Aorta (tissue), 5 donors: ENCODE data around the gene GRK2. TPM values are rescaled to one million over a fixed set of nuclear protein-coding genes. Genes with fewer than 3 reads are reported as not detected.

ENCODE experiments used
- ATAC-seq: fragments of 200-7000 bp; cut with Tn5 transposase; one replicate; pipeline ENCODE4 v1.9.1; 2022; ENCODE audit warnings: moderate library complexity; ENCODE audit not compliant: low FRiP score
- DNase-seq, 2 donors: peaks; one replicate each; pipeline ENCODE4 v3.0.0-alpha.2; 2020
- H3K27ac ChIP-seq, 2 donors: one replicate each; pipeline ENCODE4 v1.5.1; 2013; ENCODE audit warnings: low read length in 2 of 2, mild to moderate bottlenecking in 2 of 2, moderate library complexity in 2 of 2, control low read depth in 1 of 2, inconsistent platforms in 1 of 2, low read depth in 1 of 2
- H3K27me3 ChIP-seq, 2 donors: one replicate each; pipeline ENCODE4 v1.6.1; 2013; ENCODE audit warnings: control low read depth in 1 of 2, low read length in 1 of 2, mild to moderate bottlenecking in 1 of 2, moderate library complexity in 1 of 2; ENCODE audit not compliant: insufficient read depth in 2 of 2, control insufficient read depth in 1 of 2
- H3K36me3 ChIP-seq, 2 donors: one replicate each; pipeline ENCODE4 v1.6.1; 2013; ENCODE audit warnings: control low read depth in 1 of 2, low read length in 1 of 2, mild to moderate bottlenecking in 1 of 2; ENCODE audit not compliant: insufficient read depth in 2 of 2, control insufficient read depth in 1 of 2
- H3K4me1 ChIP-seq, 2 donors: one replicate each; pipeline ENCODE4 v1.6.1; 2013; ENCODE audit warnings: low read length in 2 of 2, control low read depth in 1 of 2, mild to moderate bottlenecking in 1 of 2, moderate library complexity in 1 of 2; ENCODE audit not compliant: insufficient read depth in 2 of 2, control insufficient read depth in 1 of 2
- H3K4me3 ChIP-seq, 2 donors: one replicate each; pipeline ENCODE4 v1.5.1; 2013; ENCODE audit warnings: low read length in 2 of 2, control low read depth in 1 of 2, mild to moderate bottlenecking in 1 of 2
- H3K9me3 ChIP-seq: one replicate; pipeline ENCODE4 v1.6.1; 2013; ENCODE audit warnings: mild to moderate bottlenecking, low read length; ENCODE audit not compliant: control insufficient read depth
- WGBS, 2 donors: extraction: QIAGEN DNeasy Blood & Tissue Kit; methylation state at CpG; one replicate each; pipeline ENCODE4 v1.1.7; 2013; 5-methylcytosine and 5-hydroxymethylcytosine counted together
- intact Hi-C, 2 donors: fragments of 100-400 bp; cut with DNase I; formaldehyde crosslinking; loops; one replicate each; pipeline versions ENCODE4 v1.14.2 to v1.15.0; 2022
- polyA plus RNA-seq, 2 donors: library from polyadenylated mRNA; stranded (reverse); fragments of 200-250 nt; gene quantifications; one replicate each; pipeline ENCODE4 v1.2.3, GENCODE V29; 2013
- total RNA-seq, 2 donors: library from RNA; stranded (reverse); fragmentation: NEBNext Ultra II Directional; extraction: Animal tissue kit (Norgen Biotek cat#: 25700); gene quantifications; one replicate each; pipeline ENCODE4 v1.2.1, GENCODE V29; 2021
- donor health status: healthy with polysubstance abuse.
- donor health status: Bipolar disorder and iron deficiency.
- donor health status: DM: no; HTN: no; CAD: no.
- donor health status: DM: no; HTN: no; CAD: no.
- donor health status: DM: yes; HTN: yes; CAD: no.

GRK2 gene
- total and polyA plus RNA-seq, 4 donors: 29.3 to 77.6 (median 53.7) TPM

GRCh38 chr11:67306769-67307544, 40.7 kb downstream of the GRK2 start:
- intact Hi-C loops: no loop called here
- peak in 1 of 2 donors; percentile 60 for DNase-seq
- Histone ChIP-seq H3K27me3 (no peaks in the 10 kb centered on the region), H3K36me3 (no peaks in the 10 kb centered on the region), H3K27ac (no peak overlapping the region), H3K4me1 (no peaks in the 10 kb centered on the region), H3K4me3 (no peak overlapping the region), H3K9me3 (no peaks in the 10 kb centered on the region)
- ATAC-seq: no peak
- 90 to 91% methylated on average over 19 of the region's 19 CpGs for WGBS, 2 donors

DNA sequence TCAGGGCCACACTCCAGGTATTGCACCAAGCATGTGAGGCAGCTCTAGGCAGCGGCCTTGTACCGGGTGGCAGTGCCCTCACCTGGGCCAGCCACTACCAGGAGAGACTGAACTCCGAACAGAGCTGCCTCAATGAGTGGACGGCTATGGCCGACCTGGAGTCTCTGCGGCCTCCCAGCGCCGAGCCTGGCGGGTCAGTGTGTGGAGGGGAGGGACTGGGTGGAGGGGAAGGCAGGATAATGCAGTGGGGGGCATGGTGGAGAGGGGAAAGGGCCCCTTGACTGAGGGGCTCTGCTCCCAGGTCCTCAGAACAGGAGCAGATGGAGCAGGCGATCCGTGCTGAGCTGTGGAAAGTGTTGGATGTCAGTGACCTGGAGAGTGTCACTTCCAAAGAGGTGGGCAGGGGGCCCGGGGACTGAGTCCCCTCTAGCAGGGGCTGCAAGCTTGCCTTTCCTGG, 41.3 kb downstream of the GRK2 start:
- no peaks in the 10 kb centered on the region for H3K4me1 ChIP-seq
- 83 to 85% methylated on average over 12 of the region's 12 CpGs for WGBS, 2 donors
- intact Hi-C loops: no loop called here
- no peaks in the 10 kb centered on the region for H3K9me3 ChIP-seq
- H3K36me3 ChIP-seq: no peaks in the 10 kb centered on the region
- ATAC-seq: no peak
- H3K27ac ChIP-seq: no peak overlapping the region
- DNase-seq: peak in 1 of 2 donors; percentile 59
- H3K4me3 ChIP-seq: no peak overlapping the region
- H3K27me3 ChIP-seq: no peaks in the 10 kb centered on the region

DNA sequence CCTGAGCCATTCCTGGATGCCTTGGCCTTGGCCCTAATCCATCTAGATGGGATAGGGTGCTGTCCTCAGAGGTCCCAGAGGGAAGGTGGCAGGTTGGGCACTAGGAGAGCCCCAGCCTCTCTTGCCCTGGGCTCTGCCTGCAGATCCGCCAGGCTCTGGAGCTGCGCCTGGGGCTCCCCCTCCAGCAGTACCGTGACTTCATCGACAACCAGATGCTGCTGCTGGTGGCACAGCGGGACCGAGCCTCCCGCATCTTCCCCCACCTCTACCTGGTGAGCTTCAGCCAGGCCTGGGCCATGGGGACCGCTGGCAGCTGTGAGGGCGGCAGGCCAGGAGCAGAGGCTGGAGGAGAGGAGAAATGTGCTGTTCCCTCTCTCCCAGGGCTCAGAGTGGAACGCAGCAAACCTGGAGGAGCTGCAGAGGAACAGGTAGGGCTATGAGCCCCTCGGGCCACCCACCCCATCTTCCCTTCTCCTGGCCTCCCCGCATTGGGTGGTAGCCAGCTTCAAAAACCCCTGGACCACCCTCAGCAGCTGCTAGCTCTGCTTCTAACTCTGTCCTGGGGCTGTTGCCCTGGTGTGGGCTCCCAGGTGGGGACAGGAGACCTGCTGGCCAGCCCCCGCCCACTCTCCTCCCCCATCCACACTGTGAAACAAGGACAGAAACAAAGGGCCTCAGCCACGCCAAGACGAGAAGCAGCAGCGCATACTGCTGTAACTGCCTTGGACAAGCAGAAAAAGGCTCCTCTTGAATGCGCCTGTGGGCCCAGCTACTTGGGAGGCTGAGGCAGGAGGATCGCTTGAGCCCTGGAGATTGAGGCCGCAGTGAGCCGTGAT, 42.0 kb downstream of the GRK2 start:
- no peak overlapping the region for H3K27ac ChIP-seq
- no peak overlapping the region for H3K4me3 ChIP-seq
- DNase-seq (peak in 1 of 2 donors; percentile 45), ATAC-seq (no peak)
- 89 to 93% methylated on average over 19 to 20 of the region's 20 CpGs for WGBS, 2 donors
- H3K4me1 ChIP-seq: no peaks in the 10 kb centered on the region
- no peaks in the 10 kb centered on the region for H3K27me3 ChIP-seq
- H3K36me3 ChIP-seq: no peaks in the 10 kb centered on the region
- intact Hi-C loops: no loop called here
- H3K9me3 ChIP-seq: no peaks in the 10 kb centered on the region

- WGBS, 2 donors: 95% methylated on average over 11 of the region's 11 CpGs
- DNase-seq (peak in 1 of 2 donors; percentile 62), ATAC-seq (no peak)
- Histone ChIP-seq H3K27me3 (no peaks in the 10 kb centered on the region), H3K4me3 (no peak overlapping the region), H3K27ac (no peak overlapping the region), H3K9me3 (no peaks in the 10 kb centered on the region), H3K4me1 (no peaks in the 10 kb centered on the region), H3K36me3 (no peaks in the 10 kb centered on the region)
- intact Hi-C loops: no loop called here
Measured at GRCh38 chr11:67309166-67309565, 42.9 kb downstream of the GRK2 start.

GRCh38 chr11:67309661-67310061, 43.4 kb downstream of the GRK2 start:
- Histone ChIP-seq H3K27ac (no peak overlapping the region), H3K36me3 (no peaks in the 10 kb centered on the region), H3K27me3 (no peaks in the 10 kb centered on the region), H3K4me3 (no peak overlapping the region), H3K4me1 (no peaks in the 10 kb centered on the region), H3K9me3 (no peaks in the 10 kb centered on the region)
- 89% methylated on average over 14 of the region's 14 CpGs for WGBS, 2 donors
- DNase-seq (peak in 1 of 2 donors; percentile 72), ATAC-seq (peak; percentile 9)
- intact Hi-C loops: no loop called here

GRCh38 chr11:67310246-67311050, 44.2 kb downstream of the GRK2 start:
- H3K27ac ChIP-seq: no peak overlapping the region
- peak in 1 of 2 donors; percentile 70 for DNase-seq
- no peak overlapping the region for H3K4me3 ChIP-seq
- no peaks in the 10 kb centered on the region for H3K36me3 ChIP-seq
- WGBS, 2 donors: 88 to 89% methylated on average over 19 of the region's 19 CpGs
- no peak for ATAC-seq
- H3K27me3 ChIP-seq: no peaks in the 10 kb centered on the region
- no peaks in the 10 kb centered on the region for H3K9me3 ChIP-seq
- intact Hi-C loops: no loop called here
- H3K4me1 ChIP-seq: no peaks in the 10 kb centered on the region

DNA sequence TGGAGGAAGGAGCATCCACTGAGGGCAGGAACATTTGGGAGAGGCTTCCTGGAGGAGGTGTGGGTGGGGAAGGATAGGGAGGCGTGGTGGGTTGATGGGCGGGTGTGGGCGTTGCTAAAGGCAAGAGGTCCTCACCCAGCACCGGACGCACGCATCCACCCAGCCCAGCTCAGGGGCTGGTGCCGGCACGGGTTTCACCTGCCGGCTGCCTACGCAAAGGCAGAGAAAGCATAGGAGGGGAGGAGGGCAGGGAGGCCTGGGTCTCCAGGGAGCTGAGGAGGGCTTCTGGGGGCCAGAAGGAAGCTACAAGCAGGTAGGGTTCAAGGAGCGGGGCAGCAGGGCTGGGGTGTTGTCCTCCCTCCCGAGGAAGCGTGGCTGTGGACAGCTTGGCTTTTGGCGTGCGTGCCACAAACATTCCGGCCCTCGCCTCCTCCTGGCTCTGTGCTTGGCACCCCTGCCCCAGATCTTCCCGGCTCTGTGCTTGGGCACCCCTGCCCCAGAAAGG, 44.8 kb downstream of the GRK2 start:
- DNase-seq (peak in 1 of 2 donors; percentile 67), ATAC-seq (no peak)
- Histone ChIP-seq H3K4me1 (no peaks in the 10 kb centered on the region), H3K27ac (no peak overlapping the region), H3K4me3 (no peak overlapping the region), H3K27me3 (no peaks in the 10 kb centered on the region), H3K9me3 (no peaks in the 10 kb centered on the region), H3K36me3 (no peaks in the 10 kb centered on the region)
- intact Hi-C loops: no loop called here
- 79 to 86% methylated on average over 13 to 18 of the region's 18 CpGs for WGBS, 2 donors

DNA sequence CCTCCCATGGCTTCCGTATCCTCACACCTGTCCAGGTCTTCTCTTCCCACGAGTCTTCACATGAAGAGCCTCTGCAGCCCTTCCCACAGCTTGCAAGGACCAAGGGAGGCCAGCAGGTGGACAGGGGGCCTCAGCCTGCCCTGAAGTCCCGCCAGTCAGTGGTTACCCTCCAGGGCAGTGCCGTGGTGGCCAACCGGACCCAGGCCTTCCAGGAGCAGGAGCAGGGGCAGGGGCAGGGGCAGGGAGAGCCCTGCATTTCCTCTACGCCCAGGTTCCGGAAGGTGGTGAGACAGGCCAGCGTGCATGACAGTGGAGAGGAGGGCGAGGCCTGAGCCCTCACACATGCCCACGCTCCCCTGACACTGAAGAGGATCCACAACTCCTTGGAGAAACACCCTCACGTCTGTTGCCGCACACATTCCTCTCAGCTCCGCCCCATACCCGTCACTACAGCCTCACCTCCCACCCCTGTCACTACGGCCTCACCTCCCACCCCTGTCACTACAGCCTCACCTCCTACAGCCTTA, 45.3 kb downstream of the GRK2 start:
- WGBS, 2 donors: 85 to 87% methylated on average over 15 of the region's 15 CpGs
- no peaks in the 10 kb centered on the region for H3K27me3 ChIP-seq
- H3K27ac ChIP-seq: no peak overlapping the region
- H3K4me1 ChIP-seq: no peaks in the 10 kb centered on the region
- DNase-seq: no peak
- H3K9me3 ChIP-seq: no peaks in the 10 kb centered on the region
- no peak overlapping the region for H3K4me3 ChIP-seq
- H3K36me3 ChIP-seq: no peaks in the 10 kb centered on the region
- no peak for ATAC-seq
- intact Hi-C loops: no loop called here
